HL-60 (cell line): ENCODE results near the gene EARS2.

ENCODE experiments used
- DNase-seq, 2 experiments: peaks; one replicate each; pipeline ENCODE4 v3.0.0-alpha.2; 2010 to 2020; ENCODE audit warnings: low read depth in 1 of 2, low spot score in 1 of 2
- H3K27ac ChIP-seq: fragments of 250-450 bp; sonication (Bioruptor Pico); replicated peaks from 2 replicates; pipeline ENCODE4 v1.5.1; 2020; ENCODE audit warnings: mild to moderate bottlenecking, moderate library complexity
- H3K27me3 ChIP-seq: fragments of 250-450 bp; sonication (Bioruptor Pico); 2 replicates; pipeline ENCODE4 v1.5.1; 2021; ENCODE audit warnings: mild to moderate bottlenecking, moderate library complexity; ENCODE audit not compliant: insufficient read depth, poor library complexity, severe bottlenecking
- H3K4me3 ChIP-seq: replicated peaks from 2 replicates; pipeline ENCODE4 v1.5.1; 2011; ENCODE audit warnings: mild to moderate bottlenecking, control low read depth, low read length; ENCODE audit not compliant: insufficient read depth
- GABPA ChIP-seq: IDR thresholded peaks from 2 replicates; pipeline ENCODE4 v1.6.1; 2012; ENCODE audit warnings: low read depth
- POLR2AphosphoS5 ChIP-seq: IDR thresholded peaks from 2 replicates; pipeline ENCODE4 v1.6.1; 2012; ENCODE audit warnings: low read depth
- REST ChIP-seq: IDR thresholded peaks from 2 replicates; pipeline ENCODE4 v1.6.1; 2012; ENCODE audit warnings: low read depth; ENCODE audit not compliant: insufficient replicate concordance
- SPI1 ChIP-seq: IDR thresholded peaks from 2 replicates; pipeline ENCODE4 v1.6.1; 2012; ENCODE audit warnings: low read depth, mild to moderate bottlenecking, borderline replicate concordance
- TF ChIP-seq, protein P1 (sequence below): IDR thresholded peaks from one replicate; pipeline ENCODE4 v1.5.1; 2011; ENCODE audit warnings: low read length, control low read depth, inconsistent platforms; ENCODE audit not compliant: insufficient read depth

Gene EARS2

GRCh38 chr16:23577493-23577892, 20.3 kb upstream of the EARS2 start:
- DNase-seq, result no peak
- Histone ChIP-seq H3K27ac (no peak overlapping the region), H3K4me3 (no peak overlapping the region), H3K27me3 (no peaks in the 10 kb centered on the region)
- TF ChIP-seq REST (no peak), POLR2AphosphoS5 (no peak), GABPA (no peak), SPI1 (no peak)
- TF ChIP-seq, protein P1, sequence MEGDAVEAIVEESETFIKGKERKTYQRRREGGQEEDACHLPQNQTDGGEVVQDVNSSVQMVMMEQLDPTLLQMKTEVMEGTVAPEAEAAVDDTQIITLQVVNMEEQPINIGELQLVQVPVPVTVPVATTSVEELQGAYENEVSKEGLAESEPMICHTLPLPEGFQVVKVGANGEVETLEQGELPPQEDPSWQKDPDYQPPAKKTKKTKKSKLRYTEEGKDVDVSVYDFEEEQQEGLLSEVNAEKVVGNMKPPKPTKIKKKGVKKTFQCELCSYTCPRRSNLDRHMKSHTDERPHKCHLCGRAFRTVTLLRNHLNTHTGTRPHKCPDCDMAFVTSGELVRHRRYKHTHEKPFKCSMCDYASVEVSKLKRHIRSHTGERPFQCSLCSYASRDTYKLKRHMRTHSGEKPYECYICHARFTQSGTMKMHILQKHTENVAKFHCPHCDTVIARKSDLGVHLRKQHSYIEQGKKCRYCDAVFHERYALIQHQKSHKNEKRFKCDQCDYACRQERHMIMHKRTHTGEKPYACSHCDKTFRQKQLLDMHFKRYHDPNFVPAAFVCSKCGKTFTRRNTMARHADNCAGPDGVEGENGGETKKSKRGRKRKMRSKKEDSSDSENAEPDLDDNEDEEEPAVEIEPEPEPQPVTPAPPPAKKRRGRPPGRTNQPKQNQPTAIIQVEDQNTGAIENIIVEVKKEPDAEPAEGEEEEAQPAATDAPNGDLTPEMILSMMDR, result no peak

DNA sequence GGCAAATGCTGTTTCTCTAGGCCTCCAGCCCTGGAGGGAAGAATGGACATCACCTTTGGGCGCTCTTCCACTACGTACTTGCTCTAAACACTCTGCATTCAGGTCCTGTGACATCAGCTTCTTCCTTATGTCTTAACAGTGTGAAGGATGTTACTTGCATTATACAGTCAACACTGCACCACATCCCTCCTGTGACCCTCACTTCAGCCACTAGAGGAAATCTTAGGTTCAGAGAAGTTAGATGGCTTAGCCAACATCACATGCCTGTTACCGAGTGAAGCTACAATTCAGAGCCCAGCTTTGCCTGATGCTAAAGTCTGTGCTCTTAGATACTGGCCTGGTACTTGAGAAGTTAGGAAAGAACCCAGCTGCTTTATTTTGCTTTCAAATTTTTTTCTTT, 18.7 kb upstream of the EARS2 start:
- H3K27ac ChIP-seq, result no peak overlapping the region
- no peak overlapping the region for H3K4me3 ChIP-seq
- H3K27me3 ChIP-seq, result no peaks in the 10 kb centered on the region
- DNase-seq, result no peak
- TF ChIP-seq, protein P1, result no peak
- TF ChIP-seq GABPA (no peak), POLR2AphosphoS5 (no peak), SPI1 (no peak), REST (no peak)

DNA sequence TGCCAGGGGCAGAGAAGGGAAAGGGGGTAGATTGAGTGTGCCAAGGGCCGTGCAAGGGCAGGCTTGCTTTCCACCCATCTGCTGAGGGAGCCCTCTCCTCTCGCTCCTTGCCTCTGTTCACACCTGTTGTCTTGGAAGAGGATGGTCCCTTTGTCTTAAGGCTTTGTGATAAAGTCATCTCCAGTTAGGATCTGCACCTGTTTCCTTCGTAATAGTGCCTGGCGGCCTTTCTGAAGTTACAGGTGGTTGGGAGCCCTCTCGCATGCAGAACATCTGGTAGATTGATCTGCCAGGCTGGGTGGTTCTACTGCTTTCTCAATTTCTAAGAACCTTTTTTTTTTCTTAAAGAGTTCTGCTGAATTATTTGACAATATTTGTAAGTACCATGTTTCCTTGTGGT, 16.7 kb upstream of the EARS2 start:
- TF ChIP-seq, protein P1, result no peak
- TF ChIP-seq POLR2AphosphoS5 (no peak), GABPA (no peak), SPI1 (no peak), REST (no peak)
- DNase-seq, result no peak
- Histone ChIP-seq H3K27me3 (no peaks in the 10 kb centered on the region), H3K4me3 (no peak overlapping the region), H3K27ac (no peak overlapping the region)
